Right ventricle myocardium inferior (tissue), 1 donor: ENCODE data around the gene OPTC. TPM values are rescaled to one million over a fixed set of nuclear protein-coding genes. Genes with fewer than 3 reads are reported as not detected.
"Not testable (repeated sequence)": the region's sequence is repeated elsewhere in the genome, so short reads cannot be mapped to it uniquely, and the experiment has no call there.

Experiments used
- ATAC-seq: fragments of 200-7000 bp; cut with Tn5 transposase; one replicate; pipeline ENCODE4 v1.9.1; 2020; ENCODE audit warnings: mild to moderate bottlenecking, moderate library complexity
- DNase-seq: peaks from one replicate; pipeline ENCODE4 v3.0.0; 2021; ENCODE audit errors: missing footprints
- intact Hi-C: fragments of 100-400 bp; cut with DNase I; formaldehyde crosslinking; loops from one replicate; pipeline ENCODE4 v1.11.0; 2022
- total RNA-seq: library from RNA; stranded (reverse); fragmentation: NEBNext Ultra II Directional; extraction: Animal tissue kit (Norgen Biotek cat#: 25700); gene quantifications from one replicate; pipeline ENCODE4 v1.2.1, GENCODE V29; 2021
- donor health status: DM: no; HTN: yes; CAD: no; lungs with severe emphysema.

Gene OPTC
- total RNA-seq, 1 donor from 2014 or later = not detected

GRCh38 chr1:203508463-203509073, 14.6 kb downstream of the OPTC start:
- ATAC-seq (peak; percentile 32), DNase-seq (no peak)
- intact Hi-C loops = loop anchor here (5.0 kb wide), 1 partner anchor 49 kb away; no protein-coding TSS in a partner anchor

- intact Hi-C loops = loop anchor here (5.0 kb wide), 1 partner anchor 48 kb away; no protein-coding TSS in a partner anchor
- DNase-seq (no peak), ATAC-seq (no peak)
Observed at GRCh38 chr1:203509135-203509534, 15.2 kb downstream of the OPTC start.

GRCh38 chr1:203511513-203511912, 17.6 kb downstream of the OPTC start:
- DNase-seq = no peak
- intact Hi-C loops = loop anchor here (2.0 kb wide), 1 partner anchor 117 kb away; no protein-coding TSS in a partner anchor
- no peak for ATAC-seq

- DNase-seq (no peak), ATAC-seq (no peak)
- intact Hi-C loops = loop anchor here (2.0 kb wide), 2 partner anchors 27 to 117 kb away; no protein-coding TSS in a partner anchor
Observed at GRCh38 chr1:203511930-203512329, 18.0 kb downstream of the OPTC start.

- intact Hi-C loops = loop anchor here (2.0 kb wide), 1 partner anchor 26 kb away; no protein-coding TSS in a partner anchor
- ATAC-seq = no peak
- no peak for DNase-seq
Observed at GRCh38 chr1:203512517-203512847, 18.5 kb downstream of the OPTC start.

- ATAC-seq = peak; percentile 14
- intact Hi-C loops = loop anchor here (2.0 kb wide), 1 partner anchor 26 kb away; no protein-coding TSS in a partner anchor
- DNase-seq = no peak
Observed at GRCh38 chr1:203512848-203513584, 19.1 kb downstream of the OPTC start.

- no peak for DNase-seq
- intact Hi-C loops = loop anchor here (2.0 kb wide), 1 partner anchor 25 kb away; no protein-coding TSS in a partner anchor
- ATAC-seq = no peak
Observed at GRCh38 chr1:203513585-203514031, 19.7 kb downstream of the OPTC start.

- DNase-seq (no peak), ATAC-seq (no peak)
- intact Hi-C loops = no loop called here
Observed at GRCh38 chr1:203516184-203516583, 22.2 kb downstream of the OPTC start.

GRCh38 chr1:203516906-203517305, 23.0 kb downstream of the OPTC start:
- DNase-seq = no peak
- ATAC-seq = no peak
- intact Hi-C loops = no loop called here

GRCh38 chr1:203517426-203518110, 23.6 kb downstream of the OPTC start:
- intact Hi-C loops = no loop called here
- DNase-seq = no peak

GRCh38 chr1:203518139-203518538, 24.2 kb downstream of the OPTC start:
- intact Hi-C loops, DNase-seq, ATAC-seq: not testable (repeated sequence)

More at GRCh38 chr1:203517426-203518110, 23.6 kb downstream of the OPTC start:
- no peak for ATAC-seq

GRCh38 chr1:203518541-203518940, 24.6 kb downstream of the OPTC start:
- no peak for DNase-seq
- ATAC-seq = no peak
- intact Hi-C loops = no loop called here

GRCh38 chr1:203519053-203519840, 25.3 kb downstream of the OPTC start:
- no peak for ATAC-seq
- intact Hi-C loops = no loop called here

GRCh38 chr1:203519896-203520295, 25.9 kb downstream of the OPTC start:
- no peak for ATAC-seq
- no peak for DNase-seq
- intact Hi-C loops = no loop called here

More at GRCh38 chr1:203519053-203519840, 25.3 kb downstream of the OPTC start:
- DNase-seq = no peak

GRCh38 chr1:203520315-203520714, 26.4 kb downstream of the OPTC start:
- intact Hi-C loops = no loop called here

GRCh38 chr1:203521074-203521794, 27.3 kb downstream of the OPTC start:
- ATAC-seq (no peak), DNase-seq (no peak)
- intact Hi-C loops = no loop called here

More at GRCh38 chr1:203520315-203520714, 26.4 kb downstream of the OPTC start:
- ATAC-seq (no peak), DNase-seq (no peak)

- no peak for ATAC-seq
- intact Hi-C loops = no loop called here
Observed at GRCh38 chr1:203521812-203522211, 27.9 kb downstream of the OPTC start.

GRCh38 chr1:203522237-203522636, 28.3 kb downstream of the OPTC start:
- DNase-seq = no peak
- intact Hi-C loops = no loop called here
- peak; percentile 40 for ATAC-seq

More at GRCh38 chr1:203521812-203522211, 27.9 kb downstream of the OPTC start:
- no peak for DNase-seq
